Activated B cell treated with CpG ODN at 0.5 μM for 24 hours (primary cell): ENCODE data around the gene IFNAR2. TPM values are rescaled to one million over a fixed set of nuclear protein-coding genes. Genes with fewer than 3 reads are reported as not detected.

Experiments
- ATAC-seq: fragments of 200-7000 bp; cut with Tn5 transposase; one replicate; pipeline ENCODE4 v1.10.0; 2021; ENCODE audit warnings: low read depth, mild to moderate bottlenecking, moderate library complexity
- CTCF ChIA-PET: fragments of 350-600 bp; sonication (Branson Sonifier 250); formaldehyde crosslinking; loops from one replicate; lab custom pipeline; 2021; ENCODE audit warnings: antibody characterized with exemption; lab: Charles Lee
- POLR2A ChIA-PET: fragments of 350-600 bp; sonication (Branson Sonifier 250); formaldehyde crosslinking; loops from one replicate; lab custom pipeline; 2021; ENCODE audit warnings: antibody characterized with exemption; lab: Charles Lee
- DNase-seq: peaks from one replicate; pipeline ENCODE4 v3.0.0; 2022
- H3K27ac Mint-ChIP-seq: one replicate; pipeline ENCODE4 v1.8.0; 2020; ENCODE audit warnings: mixed read lengths
- H3K27me3 Mint-ChIP-seq: one replicate; pipeline ENCODE4 v1.8.0; 2021; ENCODE audit warnings: mixed read lengths
- H3K36me3 Mint-ChIP-seq: one replicate; pipeline ENCODE4 v1.8.0; 2021; ENCODE audit warnings: low read depth, mixed read lengths
- H3K4me1 Mint-ChIP-seq: one replicate; pipeline ENCODE4 v1.8.0; 2021; ENCODE audit warnings: mixed read lengths
- H3K4me3 Mint-ChIP-seq: one replicate; pipeline ENCODE4 v1.8.0; 2020; ENCODE audit warnings: mild to moderate bottlenecking, mixed read lengths
- H3K9me3 Mint-ChIP-seq: one replicate; pipeline ENCODE4 v1.8.0; 2020; ENCODE audit warnings: mixed read lengths
- intact Hi-C: fragments of 100-400 bp; cut with micrococcal nuclease; formaldehyde crosslinking; loops from one replicate; pipeline ENCODE4 v1.15.1; 2024
- total RNA-seq: library from RNA; stranded (reverse); gene quantifications from 2 replicates; pipeline ENCODE4 v1.2.3, GENCODE V29; 2022
- TF ChIP-seq, protein P1 (sequence below): fragments of 200-600 bp; IDR thresholded peaks from one replicate; pipeline ENCODE4 v1.8.0; 2022; ENCODE audit warnings: antibody characterized with exemption, mild to moderate bottlenecking

The IFNAR2 gene
- total RNA-seq, 1 donor from 2014 or later: 29.2 TPM

DNA sequence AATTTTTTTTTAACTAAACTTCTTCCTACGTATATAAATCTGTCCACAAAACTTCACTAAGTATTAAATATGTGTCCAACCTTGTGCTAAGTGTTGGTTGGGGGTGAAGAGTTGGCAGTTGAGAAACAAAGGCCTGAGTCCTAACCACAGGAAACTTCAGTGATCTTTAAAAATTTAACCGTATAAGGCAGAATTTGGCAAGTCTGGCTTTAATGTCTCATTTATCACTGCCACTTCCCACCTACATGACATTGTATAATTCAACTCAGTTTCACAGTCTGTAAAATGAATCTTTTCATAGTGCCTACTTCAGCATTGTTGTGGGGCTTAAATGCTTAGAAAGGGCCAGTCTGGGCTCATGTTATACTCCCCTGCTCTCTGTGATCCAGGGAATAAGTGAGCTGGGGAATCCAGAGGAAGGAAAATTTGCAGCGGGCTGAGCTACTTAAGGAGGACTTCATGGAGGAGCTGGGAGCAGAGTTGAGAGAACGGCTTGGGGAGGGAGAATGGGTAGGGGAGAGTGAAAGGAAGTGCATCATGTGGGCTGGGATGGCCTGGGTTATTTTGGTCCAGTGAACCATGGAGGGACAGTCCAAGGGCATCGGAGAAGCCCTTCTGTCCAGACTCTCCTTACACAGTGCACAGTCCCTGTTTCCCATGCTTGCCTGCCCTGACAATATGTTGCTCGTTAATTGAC lies 14.5 kb downstream of the IFNAR2 start:
- DNase-seq (no peak), ATAC-seq (no peak)
- no peaks in the 10 kb centered on the region for H3K9me3 Mint-ChIP-seq
- ChIA-PET CTCF (no interaction called here), POLR2A (interaction anchor here (0.6 kb wide), 1 partner anchor 37 kb away, joined by 3 read pairs; no protein-coding TSS in a partner anchor)
- H3K27me3 Mint-ChIP-seq: no peaks in the 10 kb centered on the region
- TF ChIP-seq, protein P1, sequence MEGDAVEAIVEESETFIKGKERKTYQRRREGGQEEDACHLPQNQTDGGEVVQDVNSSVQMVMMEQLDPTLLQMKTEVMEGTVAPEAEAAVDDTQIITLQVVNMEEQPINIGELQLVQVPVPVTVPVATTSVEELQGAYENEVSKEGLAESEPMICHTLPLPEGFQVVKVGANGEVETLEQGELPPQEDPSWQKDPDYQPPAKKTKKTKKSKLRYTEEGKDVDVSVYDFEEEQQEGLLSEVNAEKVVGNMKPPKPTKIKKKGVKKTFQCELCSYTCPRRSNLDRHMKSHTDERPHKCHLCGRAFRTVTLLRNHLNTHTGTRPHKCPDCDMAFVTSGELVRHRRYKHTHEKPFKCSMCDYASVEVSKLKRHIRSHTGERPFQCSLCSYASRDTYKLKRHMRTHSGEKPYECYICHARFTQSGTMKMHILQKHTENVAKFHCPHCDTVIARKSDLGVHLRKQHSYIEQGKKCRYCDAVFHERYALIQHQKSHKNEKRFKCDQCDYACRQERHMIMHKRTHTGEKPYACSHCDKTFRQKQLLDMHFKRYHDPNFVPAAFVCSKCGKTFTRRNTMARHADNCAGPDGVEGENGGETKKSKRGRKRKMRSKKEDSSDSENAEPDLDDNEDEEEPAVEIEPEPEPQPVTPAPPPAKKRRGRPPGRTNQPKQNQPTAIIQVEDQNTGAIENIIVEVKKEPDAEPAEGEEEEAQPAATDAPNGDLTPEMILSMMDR: no peak
- H3K27ac Mint-ChIP-seq: peak overlapping the region; percentile 7
- H3K4me1 Mint-ChIP-seq: peaks cover 25% of the 10 kb centered on the region
- intact Hi-C loops: no loop called here
- no peak overlapping the region for H3K4me3 Mint-ChIP-seq
- peaks cover 67% of the 10 kb centered on the region for H3K36me3 Mint-ChIP-seq

DNA sequence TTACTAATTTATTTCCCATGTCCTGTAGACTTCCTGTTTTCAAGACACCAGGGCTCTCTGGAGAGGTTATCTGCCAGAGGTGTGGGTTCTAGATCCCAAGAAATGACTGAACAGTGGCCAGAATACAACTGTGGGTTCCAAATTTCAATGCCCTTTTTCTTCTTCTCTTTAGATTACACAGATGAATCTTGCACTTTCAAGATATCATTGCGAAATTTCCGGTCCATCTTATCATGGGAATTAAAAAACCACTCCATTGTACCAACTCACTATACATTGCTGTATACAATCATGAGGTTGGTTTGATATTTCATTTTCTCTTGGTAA lies 15.0 kb downstream of the IFNAR2 start:
- DNase-seq: no peak
- intact Hi-C loops: no loop called here
- POLR2A ChIA-PET: no interaction called here
- TF ChIP-seq, protein P1: no peak
- no peak for ATAC-seq
- peaks cover 72% of the 10 kb centered on the region for H3K36me3 Mint-ChIP-seq
- CTCF ChIA-PET: no interaction called here
- H3K9me3 Mint-ChIP-seq: no peaks in the 10 kb centered on the region
- peaks cover 23% of the 10 kb centered on the region for H3K4me1 Mint-ChIP-seq
- H3K27ac Mint-ChIP-seq: peak overlapping the region; percentile 7
- no peak overlapping the region for H3K4me3 Mint-ChIP-seq
- no peaks in the 10 kb centered on the region for H3K27me3 Mint-ChIP-seq

DNA sequence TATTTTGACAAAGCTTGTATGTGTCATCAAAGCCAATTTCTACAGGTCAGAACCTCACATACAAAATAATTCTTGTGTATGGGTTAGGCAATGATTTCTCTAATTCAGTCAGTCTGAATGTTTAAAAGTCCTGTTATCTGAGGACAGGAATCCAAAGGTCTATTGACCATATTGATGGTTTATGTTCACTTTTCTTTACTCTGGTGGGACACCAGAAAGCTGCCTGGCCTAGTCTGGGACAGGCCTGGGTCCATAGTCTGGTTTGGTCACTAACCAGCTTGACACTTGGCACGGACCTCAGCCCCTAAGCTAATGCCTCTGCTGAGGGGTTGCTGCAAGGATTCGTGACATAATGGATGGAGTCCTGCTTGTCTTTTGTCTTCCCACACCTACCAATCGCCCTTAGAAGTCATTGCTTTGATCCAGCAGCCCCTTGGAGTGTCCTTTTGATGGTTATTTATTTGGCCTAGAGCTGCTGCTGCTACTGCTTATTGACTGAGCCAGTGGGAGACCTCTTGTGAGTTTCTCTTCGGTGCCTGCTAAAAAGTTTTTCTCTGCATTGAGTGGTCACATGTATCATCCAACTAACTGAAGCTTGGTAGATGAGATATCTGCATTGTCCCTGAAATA lies 15.7 kb downstream of the IFNAR2 start:
- Mint-ChIP-seq H3K4me1 (peaks cover 17% of the 10 kb centered on the region), H3K4me3 (no peak overlapping the region), H3K36me3 (peaks cover 79% of the 10 kb centered on the region), H3K27me3 (no peaks in the 10 kb centered on the region), H3K27ac (peak overlapping the region; percentile 25), H3K9me3 (no peaks in the 10 kb centered on the region)
- ATAC-seq: no peak
- POLR2A ChIA-PET: no interaction called here
- DNase-seq: no peak
- TF ChIP-seq, protein P1: no peak
- CTCF ChIA-PET: no interaction called here
- intact Hi-C loops: no loop called here

- no peak for DNase-seq
- TF ChIP-seq, protein P1: no peak
- H3K27me3 Mint-ChIP-seq: no peaks in the 10 kb centered on the region
- H3K36me3 Mint-ChIP-seq: peaks cover 90% of the 10 kb centered on the region
- H3K27ac Mint-ChIP-seq: no peak overlapping the region
- intact Hi-C loops: loop anchor here (1.0 kb wide), 1 partner anchor 14 kb away; no protein-coding TSS in a partner anchor
- peaks cover 16% of the 10 kb centered on the region for H3K4me1 Mint-ChIP-seq
- no peaks in the 10 kb centered on the region for H3K9me3 Mint-ChIP-seq
- ChIA-PET CTCF (no interaction called here), POLR2A (no interaction called here)
- ATAC-seq: no peak
- no peak overlapping the region for H3K4me3 Mint-ChIP-seq
These were observed 16.8 kb downstream of the IFNAR2 start for GRCh38 chr21:33246506-33246905.

DNA sequence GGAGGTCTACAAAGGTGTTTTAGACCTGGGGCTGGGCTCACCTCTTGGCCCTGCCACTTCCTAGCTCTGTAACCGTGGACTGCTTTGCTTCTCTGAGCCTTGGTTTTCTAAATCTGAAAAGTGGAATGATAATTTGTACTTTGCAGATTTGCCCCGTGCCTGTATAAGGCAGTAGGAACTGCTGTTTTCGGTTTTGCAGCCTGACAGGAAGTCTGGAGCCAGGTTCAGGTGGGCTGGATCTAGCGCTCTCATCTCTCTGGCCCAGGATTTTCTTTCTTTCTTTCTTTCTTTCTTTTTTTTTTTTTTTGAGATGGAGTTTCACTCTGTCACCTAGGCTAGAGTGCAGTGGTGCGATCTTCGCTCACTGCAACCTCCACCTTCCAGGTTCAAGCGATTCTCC lies 17.2 kb downstream of the IFNAR2 start:
- H3K27ac Mint-ChIP-seq: no peak overlapping the region
- intact Hi-C loops: loop anchor here (1.0 kb wide), 2 partner anchors 13 to 18 kb away; no protein-coding TSS in a partner anchor

More for the DNA sequence above, 17.2 kb downstream of the IFNAR2 start:
- DNase-seq (no peak), ATAC-seq (no peak)
- ChIA-PET POLR2A (no interaction called here), CTCF (no interaction called here)
- Mint-ChIP-seq H3K36me3 (peaks cover 91% of the 10 kb centered on the region), H3K27me3 (no peaks in the 10 kb centered on the region), H3K4me3 (no peak overlapping the region), H3K4me1 (peaks cover 16% of the 10 kb centered on the region), H3K9me3 (no peaks in the 10 kb centered on the region)
- TF ChIP-seq, protein P1: no peak
